Stromal cell of bone marrow (primary cell): ENCODE results near the gene RPL27.
"Not testable (repeated sequence)": the region's sequence is repeated elsewhere in the genome, so short reads cannot be mapped to it uniquely, and the experiment has no call there.

Experiments used
- DNase-seq: peaks from one replicate; pipeline ENCODE4 v3.0.0-alpha.2; 2012; ENCODE audit warnings: low read depth

RPL27 gene

DNA sequence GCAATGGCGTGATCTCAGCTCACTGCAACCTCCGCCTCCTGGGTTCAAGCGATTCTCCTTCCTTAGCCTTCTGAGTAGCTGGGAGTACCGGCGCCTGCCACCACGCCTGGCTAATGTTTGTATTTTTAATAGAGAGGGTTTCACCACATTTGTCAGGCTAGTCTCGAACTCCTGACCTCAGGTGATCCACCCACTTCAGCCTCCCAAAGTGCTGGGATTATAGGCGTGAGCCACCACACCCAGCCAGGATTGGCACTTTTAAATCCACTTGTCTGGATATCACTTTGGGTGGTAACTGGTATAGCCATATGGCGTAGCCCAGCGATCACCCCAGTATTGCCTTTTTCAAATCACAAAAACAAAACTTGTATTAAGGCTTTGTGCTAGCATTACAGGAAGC, 4.3 kb upstream of the RPL27 start:
- not testable (repeated sequence) for DNase-seq

DNA sequence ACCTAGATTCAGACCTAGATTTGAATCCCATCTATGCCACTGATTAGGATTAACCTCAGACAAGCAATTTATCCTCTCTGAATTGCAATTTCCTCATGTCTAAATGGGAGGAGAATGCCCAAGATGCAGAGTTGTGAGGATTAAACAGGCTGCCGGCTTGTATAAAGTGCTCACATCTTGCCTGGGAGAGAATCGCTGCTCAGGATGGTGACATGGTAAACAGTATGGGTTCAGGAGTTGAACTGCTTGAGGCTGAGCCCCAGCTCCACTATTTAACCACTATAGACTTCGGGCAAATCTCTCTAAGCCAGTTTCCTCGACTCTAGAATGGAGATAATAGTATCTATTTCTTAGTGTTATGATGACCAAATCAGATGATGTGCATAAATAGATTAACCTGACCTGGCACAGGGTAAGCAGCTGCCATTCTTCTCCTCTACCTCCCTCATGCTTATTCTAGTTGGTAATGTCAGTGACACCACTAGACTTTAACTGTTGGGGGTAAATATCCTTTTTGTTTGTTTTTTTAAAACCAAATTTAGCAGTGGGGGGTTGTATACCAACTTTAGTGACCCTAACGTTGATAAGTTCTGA, 732 bp upstream of the RPL27 start:
- DNase-seq, result no peak

GRCh38 chr17:42999003-42999525, 845 bp downstream of the RPL27 start:
- no peak for DNase-seq

GRCh38 chr17:43000894-43001293, 2.7 kb downstream of the RPL27 start:
- not testable (repeated sequence) for DNase-seq

DNA sequence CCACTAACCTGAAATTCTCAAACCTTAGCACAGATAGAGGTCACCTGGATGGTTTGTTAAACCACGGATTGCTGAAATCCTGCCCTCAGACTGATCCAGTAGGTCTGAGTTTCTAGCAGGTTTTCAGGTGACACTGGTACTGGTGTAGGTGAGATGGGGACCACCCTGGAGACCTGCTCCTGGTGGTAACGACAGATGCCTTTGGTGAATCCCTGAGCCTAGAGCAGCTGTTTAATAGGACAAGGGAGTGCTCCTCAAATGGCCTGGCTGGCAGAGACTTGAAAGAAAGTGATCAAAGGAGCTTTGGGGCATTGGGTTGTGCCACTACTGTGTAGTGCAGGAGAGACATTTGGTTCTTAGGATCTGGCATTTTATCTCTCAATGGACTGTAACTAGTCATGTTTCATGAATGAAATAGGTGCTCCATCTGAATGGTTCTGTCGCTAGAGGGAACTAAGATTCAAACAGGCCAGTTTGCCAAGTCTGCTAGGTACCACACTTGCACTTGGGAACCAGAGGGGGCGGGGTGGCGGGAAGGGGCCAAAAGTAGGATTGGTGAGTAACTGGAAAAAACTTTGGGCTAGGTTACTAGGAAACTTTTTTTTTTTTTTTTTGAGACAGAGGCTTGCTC, 5.4 kb downstream of the RPL27 start:
- DNase-seq, result no peak

DNA sequence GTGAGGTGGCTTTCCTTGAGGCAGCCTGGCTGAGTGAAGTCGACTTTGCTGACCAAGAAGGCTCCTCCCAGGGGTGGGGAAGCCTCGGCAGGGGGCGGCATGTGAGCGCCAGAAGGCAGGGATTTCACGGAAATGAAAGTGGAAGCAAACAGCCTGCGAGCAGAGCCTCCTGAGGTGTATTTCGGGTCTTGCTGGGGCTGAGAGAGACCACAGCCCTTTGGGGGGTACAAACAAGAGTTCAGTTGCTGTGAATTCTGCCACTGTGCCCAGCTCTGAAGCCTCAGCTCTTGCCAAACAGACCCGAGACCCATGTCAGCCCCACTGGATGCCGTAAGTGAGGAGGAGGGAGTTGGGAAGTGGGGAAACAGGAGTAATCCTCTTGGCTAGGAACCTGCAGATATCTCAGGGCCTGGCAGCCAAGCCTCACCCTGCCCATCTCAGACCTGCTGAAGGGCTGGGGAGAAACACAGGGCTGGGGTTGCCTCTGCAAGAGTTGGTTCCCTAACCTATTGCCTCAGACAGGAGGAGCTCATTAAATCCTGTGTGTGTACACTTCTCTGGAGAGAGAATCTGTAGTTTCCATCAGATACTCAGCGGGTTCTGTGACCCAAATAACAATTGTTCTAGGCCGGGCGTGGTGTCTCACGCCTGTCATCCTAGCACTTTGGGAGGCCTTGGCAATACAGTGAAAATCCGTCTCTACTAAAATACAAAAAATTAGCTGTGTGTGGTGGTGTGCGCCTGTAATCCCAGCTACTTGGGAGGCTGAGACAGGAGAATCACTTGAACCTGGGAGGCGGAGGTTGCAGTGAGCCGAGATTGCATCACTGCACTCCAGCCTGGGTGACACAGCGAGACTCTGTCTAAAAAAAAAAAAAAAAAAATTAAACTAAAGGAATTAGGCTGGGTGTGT, 8.7 kb downstream of the RPL27 start, which contains the start of gene IFI35:
Gene IFI35 (plus strand): TSS at position 146 of the 913 bp plus-strand sequence. CDS start 164 bp downstream, at position 310.
- peak; percentile 79 for DNase-seq

DNA sequence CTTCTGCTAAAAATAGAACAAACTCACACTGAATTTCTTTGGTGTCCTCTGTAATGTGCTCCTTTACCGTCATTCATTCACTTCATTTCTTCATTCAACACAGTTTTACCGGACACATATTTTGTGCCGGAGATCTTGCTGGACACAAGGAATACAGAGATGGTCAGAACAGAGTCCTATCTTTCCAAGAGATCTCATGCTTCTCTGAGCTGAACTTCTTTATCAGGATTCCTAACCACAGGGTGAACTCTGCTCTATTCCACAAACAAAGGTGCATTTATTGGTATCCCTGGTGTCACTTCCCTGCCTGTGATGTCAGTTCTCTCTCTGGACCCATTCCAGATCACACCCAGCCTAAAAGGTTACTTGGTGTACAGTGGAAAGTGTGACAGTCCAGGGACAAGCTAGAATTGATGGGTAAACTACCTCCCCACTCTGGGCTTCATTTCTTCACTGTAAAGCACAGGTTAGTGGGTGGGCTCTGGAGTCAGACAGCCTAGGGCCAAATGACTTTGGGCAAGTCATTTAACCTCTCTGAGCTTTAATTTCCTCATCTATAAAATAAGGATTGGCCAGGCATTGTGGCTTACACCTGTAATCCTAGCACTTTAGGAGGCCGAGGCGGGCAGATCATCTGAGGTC, 12.6 kb downstream of the RPL27 start:
- DNase-seq, result no peak

DNA sequence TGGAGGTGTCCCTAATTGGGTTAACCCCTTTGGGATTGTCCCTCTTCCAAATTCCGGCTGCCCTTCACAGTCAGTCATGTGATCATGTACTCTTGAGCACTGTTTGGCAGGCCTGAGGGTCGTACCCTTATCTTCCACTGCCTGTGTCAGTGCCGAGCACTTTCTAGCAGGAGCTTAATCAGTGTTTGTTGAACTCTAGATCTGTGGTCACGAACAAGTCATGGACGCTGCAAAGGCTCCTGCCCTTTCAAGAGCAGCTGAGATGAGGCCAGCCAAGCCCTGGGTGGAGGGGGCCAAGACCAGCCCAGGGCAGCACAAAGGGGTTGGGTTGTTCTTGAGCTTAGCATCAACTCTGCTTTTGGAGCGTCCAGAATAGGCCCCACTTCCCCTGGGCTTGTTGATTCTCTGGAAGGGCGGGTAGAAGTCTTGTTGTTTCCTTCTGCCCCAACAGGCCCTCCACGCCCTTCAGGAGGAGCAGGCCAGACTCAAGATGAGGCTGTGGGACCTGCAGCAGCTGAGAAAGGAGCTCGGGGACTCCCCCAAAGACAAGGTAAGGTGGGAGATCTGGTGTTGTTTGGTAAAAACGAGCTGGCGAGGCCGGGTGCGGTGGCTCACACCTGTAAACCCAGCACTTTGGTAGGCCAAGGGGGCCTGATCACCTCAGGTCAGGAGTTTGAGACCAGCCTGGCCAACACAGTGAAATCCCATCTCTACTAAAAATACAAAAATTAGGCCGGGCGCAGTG, 13.7 kb downstream of the RPL27 start:
- no peak for DNase-seq

DNA sequence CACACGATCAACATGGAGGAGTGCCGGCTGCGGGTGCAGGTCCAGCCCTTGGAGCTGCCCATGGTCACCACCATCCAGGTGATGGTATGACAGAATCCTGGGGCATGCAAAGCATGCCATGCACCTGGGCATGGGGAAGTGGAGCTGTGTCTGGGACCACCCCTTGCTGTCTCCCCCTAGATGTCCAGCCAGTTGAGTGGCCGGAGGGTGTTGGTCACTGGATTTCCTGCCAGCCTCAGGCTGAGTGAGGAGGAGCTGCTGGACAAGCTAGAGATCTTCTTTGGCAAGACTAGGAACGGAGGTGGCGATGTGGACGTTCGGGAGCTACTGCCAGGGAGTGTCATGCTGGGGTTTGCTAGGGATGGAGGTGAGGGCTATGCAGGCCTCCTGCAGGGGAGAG, 15.1 kb downstream of the RPL27 start:
- DNase-seq, result no peak

- no peak for DNase-seq
Observed at GRCh38 chr17:43014020-43014648, 15.9 kb downstream of the RPL27 start.

DNA sequence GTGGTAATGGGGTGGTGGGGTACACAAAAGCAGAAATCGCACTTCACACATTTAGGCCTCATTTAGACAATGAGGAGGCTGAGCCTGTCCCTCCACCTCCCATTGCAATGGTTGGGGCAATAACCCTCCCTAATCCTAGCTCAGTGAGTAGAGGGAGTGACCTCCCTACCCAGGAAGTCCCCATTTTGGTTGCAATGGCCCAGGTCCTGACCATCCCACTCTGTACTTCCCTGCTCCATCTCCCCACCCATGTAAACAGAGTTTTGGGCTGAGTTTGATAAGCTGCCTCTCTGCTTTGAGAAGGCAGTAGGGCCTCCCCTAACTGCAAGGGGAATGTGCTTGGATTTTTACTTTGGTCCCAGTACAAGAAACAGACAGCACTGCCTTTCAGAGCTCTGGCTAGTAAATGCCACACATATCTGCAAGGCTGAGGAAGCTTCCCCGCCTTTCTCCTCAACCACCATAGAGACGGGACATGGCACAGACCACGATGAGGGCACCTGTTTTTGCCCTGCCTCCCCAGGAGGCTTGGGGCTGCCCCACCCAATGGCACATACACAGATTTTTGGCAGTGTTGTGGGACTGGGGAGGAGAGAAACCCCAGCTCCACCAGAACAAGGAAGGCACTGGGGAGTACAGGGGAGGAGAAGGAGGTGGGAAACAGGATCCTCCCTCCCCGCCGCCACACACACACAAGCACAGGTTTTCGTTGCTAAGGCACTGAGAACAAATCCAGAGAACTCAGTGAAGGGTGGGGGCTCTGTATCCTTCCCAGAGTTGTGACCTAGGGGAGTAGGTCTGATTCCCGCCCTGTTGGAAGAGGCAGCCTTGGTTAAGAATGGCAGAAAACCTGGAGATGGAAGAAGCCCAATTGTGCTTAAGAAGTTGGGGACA, 16.7 kb downstream of the RPL27 start:
- DNase-seq, result no peak

DNA sequence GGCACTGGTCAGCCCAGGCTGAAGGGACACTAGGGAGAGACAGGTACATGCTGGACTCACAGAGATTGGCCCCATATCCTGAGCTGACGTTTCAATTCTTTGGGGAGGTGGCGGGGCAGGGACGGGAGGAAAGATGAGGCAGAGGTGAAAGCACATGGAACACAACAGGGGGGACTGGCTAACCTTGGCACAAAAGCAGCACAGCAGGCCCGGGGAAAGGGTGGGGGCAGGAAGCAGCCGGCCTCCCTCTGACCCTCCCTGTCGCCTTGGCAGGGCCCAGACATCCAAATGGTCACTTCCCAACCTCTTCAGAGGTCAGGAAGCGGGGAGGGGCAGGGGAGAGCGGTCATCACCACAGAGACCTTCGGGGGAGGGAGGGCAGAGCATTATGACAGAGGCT, 17.4 kb downstream of the RPL27 start:
- DNase-seq, result no peak

- no peak for DNase-seq
Observed at GRCh38 chr17:43016216-43016615, 18.0 kb downstream of the RPL27 start.

- DNase-seq, result no peak
Observed at GRCh38 chr17:43018008-43018853, 20.0 kb downstream of the RPL27 start.

- no peak for DNase-seq
Observed at GRCh38 chr17:43018932-43019331, 20.7 kb downstream of the RPL27 start.

GRCh38 chr17:43019418-43019817, 21.2 kb downstream of the RPL27 start:
- no peak for DNase-seq

GRCh38 chr17:43020030-43020621, 21.9 kb downstream of the RPL27 start:
- DNase-seq, result no peak
